ENCODE measurements around the gene MAD1L1.
"Not testable (repeated sequence)": the region's sequence is repeated elsewhere in the genome, so short reads cannot be mapped to it uniquely, and the experiment has no call there.

The MAD1L1 gene

GRCh38 chr7:1838911-1839531 is 393.7 kb downstream of the MAD1L1 start:
- not testable (repeated sequence) for DNase-seq (ENCODE audit: low read depth)

GRCh38 chr7:1838544-1838872 is 394.2 kb downstream of the MAD1L1 start:
- not testable (repeated sequence) for DNase-seq (ENCODE audit: low read depth)

DNA sequence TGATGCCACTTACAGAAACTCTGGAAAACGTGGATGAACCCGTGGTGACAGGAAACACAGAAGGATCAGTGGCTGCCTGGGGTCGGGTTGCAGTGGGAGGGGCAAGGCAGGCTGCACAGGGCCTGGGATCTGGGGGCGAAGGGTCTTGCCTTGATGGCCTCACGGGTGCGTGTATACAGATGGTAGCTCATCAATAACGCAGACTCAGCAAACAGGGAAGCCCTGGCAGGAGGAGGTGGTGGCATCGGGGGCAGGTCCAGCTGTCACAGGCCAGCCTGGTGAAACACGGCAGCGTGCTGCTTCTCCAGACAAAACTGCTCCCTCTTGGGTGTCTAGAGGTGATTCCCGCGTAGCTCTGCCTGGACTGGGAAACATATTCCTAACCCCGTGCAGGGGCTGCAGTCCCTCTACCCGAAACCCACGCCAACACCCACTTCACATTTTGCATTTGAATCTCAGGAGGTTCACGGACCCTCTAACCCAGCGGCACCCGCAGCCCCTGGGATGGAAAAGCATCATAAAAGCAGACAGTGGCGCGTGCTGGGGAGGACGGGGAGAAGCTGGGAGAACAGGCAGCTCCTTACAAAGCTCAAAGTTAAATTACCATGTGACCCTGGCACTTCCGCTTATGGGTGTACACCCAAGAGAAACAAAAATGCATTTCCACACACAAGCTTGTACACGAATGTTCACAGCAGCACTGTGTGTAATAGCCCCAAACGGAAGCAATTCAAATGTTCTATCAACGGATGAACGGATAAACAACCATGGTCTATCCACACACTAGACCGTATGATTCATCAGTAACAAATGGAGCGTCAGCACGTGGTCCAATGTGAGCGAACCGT is 394.8 kb downstream of the MAD1L1 start:
- DNase-seq (ENCODE audit: low read depth) = not testable (repeated sequence)

DNA sequence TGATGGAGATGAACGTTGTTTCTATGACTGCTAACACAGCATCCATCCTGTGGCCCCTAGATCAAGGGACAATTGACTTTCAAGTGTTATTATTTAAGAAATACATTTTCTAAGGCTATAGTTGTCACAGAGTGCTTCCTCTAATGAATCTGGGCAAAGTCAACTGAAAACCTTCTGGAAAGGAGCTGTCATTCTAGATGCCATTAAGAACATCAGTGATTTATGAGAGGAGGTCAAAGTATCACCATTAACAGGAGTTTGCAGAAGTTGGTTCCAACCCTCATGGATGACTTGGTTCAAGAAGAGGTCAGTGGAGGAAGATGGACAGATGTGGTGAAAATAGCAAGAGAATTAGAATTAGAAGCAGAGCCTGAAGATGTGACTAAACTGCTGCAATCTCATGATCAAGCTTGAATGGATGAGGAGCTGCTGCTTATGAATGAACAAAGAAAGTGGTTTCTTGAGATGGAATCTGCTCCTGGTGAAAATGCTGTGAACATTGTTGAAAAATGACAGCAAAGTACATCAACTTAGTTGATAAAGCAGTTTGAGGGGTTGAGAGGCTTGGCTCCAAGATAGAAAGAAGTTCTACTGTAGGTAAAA is 400.7 kb downstream of the MAD1L1 start:
- DNase-seq (ENCODE audit: low read depth) = not testable (repeated sequence)

GRCh38 chr7:1831471-1831870 is 401.3 kb downstream of the MAD1L1 start:
- not testable (repeated sequence) for DNase-seq (ENCODE audit: low read depth)

DNA sequence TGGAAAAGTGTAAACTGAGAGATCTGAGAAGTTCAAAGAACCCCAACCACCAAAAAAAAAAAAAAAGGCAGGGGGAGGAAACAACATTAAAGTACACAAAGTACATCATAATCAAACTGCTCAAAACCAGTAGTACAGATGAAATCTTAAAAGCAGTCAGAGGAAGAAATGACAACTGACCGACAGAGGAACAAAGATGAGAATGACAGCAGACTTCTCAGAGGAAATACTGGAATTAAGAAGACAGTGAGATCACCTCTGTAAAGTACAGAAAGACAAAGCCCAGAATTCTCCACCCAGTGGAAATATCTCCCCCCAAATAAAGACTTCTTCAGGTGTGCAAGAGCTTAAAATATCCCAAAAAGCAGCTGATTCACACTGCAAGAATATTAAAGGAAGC is 403.1 kb downstream of the MAD1L1 start:
- not testable (repeated sequence) for DNase-seq (ENCODE audit: low read depth)

- DNase-seq (ENCODE audit: low read depth) = no peak
These were observed 403.6 kb downstream of the MAD1L1 start for GRCh38 chr7:1829111-1829510.

GRCh38 chr7:1828170-1828569 is 404.6 kb downstream of the MAD1L1 start:
- DNase-seq (ENCODE audit: low read depth) = not testable (repeated sequence)

GRCh38 chr7:1827521-1827981 is 405.2 kb downstream of the MAD1L1 start:
- DNase-seq (ENCODE audit: low read depth) = not testable (repeated sequence)

DNA sequence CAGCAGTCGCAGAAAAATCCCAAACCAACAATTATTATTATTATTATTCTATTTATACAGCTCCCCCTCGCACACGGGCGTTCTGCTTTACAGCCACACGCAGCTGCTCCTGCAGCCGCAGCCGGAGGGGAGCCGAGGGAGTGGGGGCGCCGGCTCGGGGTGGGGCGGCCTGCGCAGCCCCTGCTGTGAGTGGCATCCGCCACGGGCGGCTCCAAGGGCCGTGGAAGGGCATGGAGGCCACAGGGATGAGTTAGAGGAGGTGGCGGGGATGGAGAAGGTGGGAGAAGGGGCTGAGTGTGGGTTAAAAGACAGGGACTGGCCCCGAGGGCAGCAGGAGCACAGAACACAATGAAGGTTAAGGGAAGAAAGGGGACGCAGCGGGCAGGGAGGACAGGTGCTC is 405.8 kb downstream of the MAD1L1 start:
- not testable (repeated sequence) for DNase-seq (ENCODE audit: low read depth)

DNA sequence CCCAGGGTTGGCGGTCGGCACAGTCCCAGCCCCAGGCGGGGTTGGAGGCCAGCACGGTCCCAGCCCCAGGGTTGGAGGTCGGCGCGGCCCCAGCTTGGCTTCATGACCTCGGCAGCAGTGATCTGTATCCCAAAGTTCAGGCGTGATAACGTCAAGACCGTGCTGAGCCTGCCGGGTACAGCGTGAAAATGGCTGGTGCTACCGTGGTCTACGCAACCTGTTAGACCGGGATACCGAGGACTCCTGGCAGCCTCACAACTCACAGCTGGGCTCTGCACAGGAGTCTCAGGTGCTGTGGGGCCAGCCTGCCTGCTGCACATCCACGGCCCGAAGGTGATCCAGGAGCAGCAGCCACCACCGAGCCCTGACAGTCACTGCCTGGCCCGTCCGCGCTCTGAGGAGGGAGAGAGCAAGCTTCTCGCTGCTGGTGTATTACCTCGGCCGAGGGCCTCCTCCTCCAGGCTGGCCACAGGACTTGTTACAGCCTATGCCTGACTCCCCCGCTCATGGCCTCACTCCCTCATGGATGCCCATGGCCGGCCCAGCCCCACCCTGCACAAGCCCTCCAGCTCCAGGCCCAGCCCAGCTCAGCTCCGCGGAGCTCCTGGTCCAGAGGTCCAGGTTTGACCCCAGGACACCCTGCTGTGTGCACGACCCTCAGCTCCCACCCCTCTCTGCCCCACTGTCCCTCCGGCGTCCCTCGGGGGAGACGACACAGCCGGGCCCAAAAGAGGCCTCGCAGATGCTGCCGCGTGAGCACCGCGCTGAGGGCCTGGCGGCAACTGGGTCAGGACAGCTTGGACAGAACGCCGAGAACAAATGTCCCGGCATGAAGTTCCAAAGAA is 406.6 kb downstream of the MAD1L1 start:
- no peak for DNase-seq (ENCODE audit: low read depth)

DNA sequence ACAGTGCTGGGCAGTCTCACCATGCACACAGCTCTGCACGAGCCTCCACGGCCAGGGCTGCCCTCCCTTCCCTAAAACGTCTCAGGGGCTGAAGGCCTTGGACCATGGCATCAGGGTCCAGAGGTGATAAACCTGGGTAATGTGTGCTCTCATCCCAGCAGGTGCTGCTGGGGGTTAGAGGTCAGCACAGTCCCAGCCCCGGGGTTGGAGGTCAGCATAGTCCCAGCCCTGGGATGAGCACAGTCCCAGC is 407.2 kb downstream of the MAD1L1 start:
- not testable (repeated sequence) for DNase-seq (ENCODE audit: low read depth)

DNA sequence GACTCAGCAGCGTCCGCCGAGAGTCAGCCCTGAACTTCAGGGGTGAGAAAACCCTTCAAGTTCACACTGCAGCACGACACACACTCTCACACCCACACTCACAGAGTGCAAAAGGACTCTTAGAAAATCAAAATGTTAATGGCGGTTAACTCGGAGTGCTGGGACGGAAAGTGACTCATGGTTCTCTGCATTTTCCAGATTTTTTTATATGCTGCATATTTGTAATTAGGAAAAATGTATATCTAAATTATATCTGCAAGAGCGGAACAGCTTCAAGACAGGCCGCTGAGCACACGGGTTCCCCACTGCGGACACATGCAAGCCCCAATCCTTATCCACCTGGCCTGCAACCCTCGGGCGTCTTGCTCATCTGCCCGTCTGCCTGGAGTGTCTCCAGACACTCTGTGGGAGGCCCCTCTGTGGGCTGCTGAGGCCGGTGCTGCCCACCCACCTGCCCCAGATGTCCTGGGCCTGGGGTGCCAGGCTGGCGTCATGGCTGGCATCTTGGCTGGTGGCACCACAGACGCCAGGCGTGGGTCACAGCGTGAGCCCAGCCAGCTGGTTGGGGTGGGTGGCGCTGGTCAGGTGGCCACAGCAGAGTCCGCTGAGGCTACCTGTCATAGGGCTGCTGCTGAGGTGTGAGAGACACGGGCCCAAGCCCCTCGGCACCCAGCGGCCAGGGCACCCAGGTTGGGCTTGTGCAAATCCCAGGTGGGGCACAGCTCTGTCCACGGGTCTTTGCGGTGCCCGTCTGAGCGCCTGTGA is 407.7 kb downstream of the MAD1L1 start:
- DNase-seq (ENCODE audit: low read depth) = not testable (repeated sequence)

- not testable (repeated sequence) for DNase-seq (ENCODE audit: low read depth)
These were observed 408.4 kb downstream of the MAD1L1 start for GRCh38 chr7:1824151-1824881.

GRCh38 chr7:1823376-1824150 is 409.2 kb downstream of the MAD1L1 start:
- DNase-seq (ENCODE audit: low read depth) = no peak

DNA sequence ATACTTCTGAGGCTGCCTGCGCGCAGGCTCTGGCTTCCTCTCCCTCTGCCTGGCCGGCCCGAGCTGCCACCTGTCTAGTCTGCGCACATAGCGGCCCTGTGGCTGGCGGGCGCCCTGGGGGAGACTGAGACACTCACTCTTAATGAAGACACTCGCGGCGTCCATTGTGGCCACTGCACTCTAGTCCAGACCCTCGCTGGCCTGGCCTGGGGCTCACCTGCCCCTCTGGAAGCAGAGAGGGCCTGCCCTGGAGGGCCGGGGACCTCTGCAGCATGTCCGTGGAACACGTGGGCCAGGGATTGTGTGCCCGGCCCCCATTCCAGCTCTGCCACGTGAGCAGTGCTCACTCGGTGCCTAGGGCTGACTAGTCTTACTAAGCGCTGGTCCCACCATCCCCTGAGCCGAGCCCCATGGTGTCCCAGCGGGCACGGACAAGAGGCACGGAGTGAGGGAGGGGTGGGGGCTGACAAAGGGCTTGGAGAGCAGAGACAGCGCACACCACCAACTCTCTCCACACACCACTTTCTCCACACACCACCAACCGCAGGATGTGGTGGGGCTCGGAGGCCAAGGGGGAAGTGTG is 413.4 kb downstream of the MAD1L1 start:
- no peak for DNase-seq (ENCODE audit: low read depth)

GRCh38 chr7:1818575-1819258 is 414.0 kb downstream of the MAD1L1 start:
- DNase-seq (ENCODE audit: low read depth) = no peak

GRCh38 chr7:1817061-1817712 is 415.6 kb downstream of the MAD1L1 start:
- no peak for DNase-seq (ENCODE audit: low read depth)

DNA sequence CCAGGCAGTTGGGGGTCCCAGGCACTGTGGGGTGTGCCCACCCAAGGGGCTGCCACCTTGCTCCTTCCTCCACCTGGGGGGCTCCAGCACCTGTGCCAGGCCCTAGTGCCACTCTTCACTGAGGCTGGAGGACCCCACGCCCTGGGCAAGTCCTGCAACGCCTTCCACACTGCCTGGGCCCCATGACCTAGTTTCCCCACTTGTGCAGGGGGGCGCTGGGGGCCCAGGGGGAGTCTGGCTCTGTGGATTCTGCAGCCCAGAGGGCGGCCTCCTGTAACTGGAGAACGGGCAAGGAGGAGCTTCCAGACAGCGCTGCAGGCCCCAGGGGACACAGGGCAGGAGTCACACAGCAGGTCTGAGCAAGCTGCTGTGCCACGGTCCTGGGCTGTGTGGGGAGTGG is 416.3 kb downstream of the MAD1L1 start:
- not testable (repeated sequence) for DNase-seq (ENCODE audit: low read depth)

Measured in HS-5 (cell line).